HG03108 (cell line): Measurements from ENCODE around the gene RNF34.
"Not testable (repeated sequence)": the region's sequence is repeated elsewhere in the genome, so short reads cannot be mapped to it uniquely, and the experiment has no call there.

ENCODE experiments used
- ATAC-seq: cut with Tn5 transposase; IDR thresholded peaks from one replicate; pipeline ENCODE4 v1.9.1; 2021; ENCODE audit warnings: moderate library complexity; ENCODE audit not compliant: unreplicated experiment

Gene RNF34, protein sequence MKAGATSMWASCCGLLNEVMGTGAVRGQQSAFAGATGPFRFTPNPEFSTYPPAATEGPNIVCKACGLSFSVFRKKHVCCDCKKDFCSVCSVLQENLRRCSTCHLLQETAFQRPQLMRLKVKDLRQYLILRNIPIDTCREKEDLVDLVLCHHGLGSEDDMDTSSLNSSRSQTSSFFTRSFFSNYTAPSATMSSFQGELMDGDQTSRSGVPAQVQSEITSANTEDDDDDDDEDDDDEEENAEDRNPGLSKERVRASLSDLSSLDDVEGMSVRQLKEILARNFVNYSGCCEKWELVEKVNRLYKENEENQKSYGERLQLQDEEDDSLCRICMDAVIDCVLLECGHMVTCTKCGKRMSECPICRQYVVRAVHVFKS

DNA sequence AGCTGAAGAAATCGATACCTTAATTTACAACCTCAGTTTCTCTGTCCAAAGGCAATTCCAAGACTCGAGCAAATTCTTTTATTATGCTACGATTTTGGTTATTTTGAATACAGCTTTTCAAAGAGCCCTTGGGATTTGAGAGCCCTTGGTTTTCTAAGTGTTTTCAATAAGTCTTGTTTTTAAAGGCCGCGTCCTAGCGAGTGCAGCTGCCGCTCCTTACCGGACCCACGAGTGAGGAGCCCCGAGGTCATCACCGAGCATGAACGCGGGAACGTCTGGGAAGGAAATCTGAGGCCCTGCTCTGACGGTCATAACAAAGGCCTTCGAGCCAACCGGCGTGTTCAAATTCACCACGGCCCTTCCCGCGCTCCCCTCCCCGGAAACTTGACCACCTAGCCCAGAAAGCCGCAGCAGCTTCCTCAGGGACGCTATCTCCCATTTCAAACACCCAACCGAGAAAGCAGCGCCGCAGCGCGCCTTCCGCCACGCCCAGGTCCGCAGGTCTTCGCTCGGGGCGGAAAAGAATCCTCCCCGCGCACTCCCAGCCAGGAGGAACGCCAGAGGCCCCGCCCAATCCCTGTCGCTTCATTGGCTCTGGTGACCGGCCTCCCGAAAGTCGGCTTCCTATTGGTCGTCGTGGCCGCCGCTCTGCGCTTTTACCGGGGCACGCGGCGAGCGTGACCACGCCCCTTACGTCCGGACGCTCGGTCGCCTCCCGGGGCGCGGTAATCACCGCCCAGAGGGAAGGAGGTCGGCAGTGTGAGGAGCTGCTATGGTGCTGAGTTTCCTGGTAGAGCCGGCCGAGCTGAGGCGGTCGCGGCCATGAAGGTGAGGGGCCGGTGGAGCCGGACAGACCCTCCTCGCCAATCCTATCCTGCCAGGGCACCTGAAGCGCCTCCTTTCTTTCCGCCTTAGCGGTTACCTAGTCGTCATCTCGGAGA lies at the start of gene RNF34:
RNF34 (plus strand) TSS at position 728 of the 941 bp plus-strand sequence; CDS start at position 823, 95 bp downstream.
- peak; percentile 94 for ATAC-seq

DNA sequence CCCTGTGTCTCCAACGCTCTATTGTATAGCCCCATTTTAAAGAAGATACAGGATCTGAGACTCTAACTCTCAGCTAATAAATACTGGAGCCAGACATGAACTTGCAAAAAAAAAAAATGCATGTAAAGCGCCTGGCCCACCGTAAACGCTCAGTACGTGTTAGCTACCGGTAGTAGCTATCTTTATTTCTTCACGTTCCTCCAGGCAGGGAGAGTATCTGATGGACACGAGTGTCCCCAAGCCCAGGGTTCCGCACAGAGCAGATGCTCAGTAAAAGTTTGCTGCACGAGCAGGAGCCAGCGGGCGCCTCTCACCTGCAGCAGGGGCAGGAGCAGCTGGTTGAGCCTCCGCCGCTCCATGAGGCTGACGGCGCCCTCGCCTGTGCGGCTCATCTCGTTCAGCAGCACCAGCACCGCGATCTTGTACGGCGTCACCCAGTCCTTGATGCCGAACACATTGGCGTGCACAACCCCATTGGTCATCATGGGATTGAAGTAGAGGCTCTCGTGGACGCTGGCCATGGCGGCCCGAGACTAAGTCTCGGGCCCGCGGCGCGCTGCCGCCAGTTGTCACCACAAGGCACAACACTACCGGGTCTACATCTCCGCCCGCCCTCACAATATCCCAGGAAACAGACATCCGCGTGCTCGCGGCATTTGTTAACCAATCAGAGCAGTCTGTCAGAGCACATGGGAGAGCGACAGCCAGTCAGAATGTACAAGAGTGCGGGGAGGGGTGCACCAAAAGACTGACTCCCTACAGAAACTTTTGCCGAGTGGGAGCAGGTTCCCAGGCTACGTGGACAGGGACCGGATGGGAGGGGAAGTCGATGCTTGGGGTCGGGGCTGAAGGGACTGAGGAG lies 47.9 kb upstream of the RNF34 start, which contains the start of gene ANAPC5:
ANAPC5 (minus strand) TSS at position 592 of the 862 bp plus-strand sequence; CDS start at position 521, 71 bp downstream.
- peak; percentile 99 for ATAC-seq

DNA sequence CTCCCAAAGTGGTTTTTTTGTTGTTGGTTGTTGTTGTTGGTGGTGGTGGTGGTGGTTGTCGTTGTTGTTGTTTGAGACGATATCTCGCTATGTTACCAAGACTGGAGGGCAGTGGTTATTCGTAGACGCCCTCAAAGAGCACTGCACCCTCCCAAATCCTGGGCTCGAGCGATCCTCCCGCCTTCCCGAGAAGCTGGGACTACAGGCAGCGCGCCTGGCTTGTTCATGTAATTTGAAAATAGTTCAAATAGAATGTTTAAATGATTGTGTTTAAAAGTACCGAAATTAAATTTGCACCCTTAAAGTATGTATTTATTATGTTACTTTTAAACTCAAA lies 47.3 kb upstream of the RNF34 start:
- no peak for ATAC-seq

DNA sequence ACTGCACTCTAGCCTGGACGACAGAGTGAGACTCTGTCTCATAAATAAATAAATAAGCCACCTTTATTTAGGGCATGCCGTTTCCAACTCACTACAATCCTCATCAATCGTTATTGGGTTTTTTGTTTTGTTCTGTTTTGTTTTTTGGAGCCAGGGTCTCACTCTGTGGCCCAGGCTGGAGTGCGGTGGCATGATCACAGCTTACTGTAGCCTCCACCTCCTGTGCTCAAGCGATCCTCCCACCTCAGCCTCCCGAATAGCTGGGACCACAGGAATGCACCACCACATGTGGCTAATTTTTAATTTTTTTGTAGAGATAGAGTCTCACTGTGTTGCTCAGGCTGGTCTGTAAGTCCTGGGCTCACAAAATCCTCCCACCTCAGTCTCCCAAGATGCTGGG lies 44.1 kb upstream of the RNF34 start:
- ATAC-seq: no peak

DNA sequence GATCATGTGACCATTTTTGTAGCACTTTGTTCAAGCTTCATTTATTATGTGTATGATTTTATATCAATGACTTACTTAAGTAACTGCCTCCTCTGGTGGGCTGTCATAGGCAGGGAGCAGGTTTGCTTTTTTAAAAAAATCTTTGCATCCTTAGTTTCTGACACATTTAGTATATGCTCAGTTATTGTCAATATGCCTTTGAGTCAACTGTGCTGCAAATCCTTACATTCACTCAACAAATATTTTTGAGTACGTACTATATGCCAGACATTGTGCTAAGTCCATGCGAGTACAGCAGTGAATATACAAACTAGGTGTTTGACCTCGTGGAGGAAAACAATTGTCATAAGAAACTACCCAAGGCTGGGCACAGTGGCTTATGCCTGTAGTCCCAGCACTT lies 43.3 kb upstream of the RNF34 start:
- ATAC-seq: no peak

DNA sequence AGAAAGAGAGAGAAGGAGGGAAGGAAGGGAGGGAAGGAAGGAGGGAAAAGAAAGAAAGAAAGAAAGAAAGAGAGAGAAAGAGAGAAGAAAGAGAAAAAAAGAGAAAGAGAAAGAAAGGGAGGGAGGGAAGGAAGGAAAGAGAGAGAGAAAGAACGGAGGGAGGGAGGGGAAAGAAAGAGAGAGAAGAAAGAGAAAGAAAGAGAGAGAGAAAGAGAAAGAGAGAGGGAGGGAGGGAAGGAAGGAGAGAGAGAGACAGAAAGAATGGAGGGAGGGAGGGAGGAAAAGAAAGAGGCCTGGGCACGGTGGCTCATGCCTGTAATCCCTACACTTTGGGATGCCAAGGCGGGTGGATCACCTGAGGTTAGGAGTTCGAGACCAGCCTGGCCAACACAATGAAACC lies 42.6 kb upstream of the RNF34 start:
- ATAC-seq: no peak

DNA sequence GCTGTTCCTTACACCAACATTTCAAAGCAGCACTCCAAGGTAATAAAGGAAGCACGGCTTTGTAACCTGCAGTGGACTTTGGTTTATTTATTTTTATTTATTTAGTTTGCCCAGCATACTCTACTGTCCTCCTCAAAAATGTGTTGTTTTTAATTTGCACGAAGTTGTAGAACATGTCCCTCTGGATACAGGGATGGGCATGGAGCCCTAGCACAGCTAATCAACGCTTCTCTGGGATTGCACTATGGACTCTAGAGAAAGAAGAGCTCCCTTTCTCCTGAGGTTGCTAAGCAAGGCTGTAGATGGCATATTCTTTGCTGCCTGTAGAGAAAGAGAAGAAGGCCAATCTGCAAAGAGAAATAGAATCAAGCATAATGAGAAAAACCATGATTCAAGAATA lies 41.8 kb upstream of the RNF34 start:
- ATAC-seq: no peak

DNA sequence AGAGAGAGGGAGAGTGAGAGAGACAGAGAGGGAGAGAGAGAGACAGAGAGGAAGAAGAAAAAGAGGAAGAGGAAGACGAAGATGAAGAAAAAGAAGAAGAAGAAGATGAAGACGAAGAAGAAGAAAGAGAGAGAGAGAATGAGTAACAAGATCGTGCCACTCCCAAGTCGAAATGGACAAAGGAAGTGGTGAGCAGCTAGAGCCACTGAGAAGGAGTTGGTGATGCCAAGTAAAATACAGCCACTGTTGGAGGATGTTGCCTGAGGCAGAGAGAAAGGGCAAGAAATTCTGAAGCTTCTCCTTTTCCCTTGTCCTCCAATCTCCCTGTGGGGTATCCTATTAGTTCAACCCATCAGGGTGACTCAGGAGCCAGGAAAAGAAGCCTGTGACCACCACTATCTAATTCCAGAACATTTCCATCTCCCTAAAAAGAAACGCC lies 35.2 kb upstream of the RNF34 start:
- no peak for ATAC-seq

DNA sequence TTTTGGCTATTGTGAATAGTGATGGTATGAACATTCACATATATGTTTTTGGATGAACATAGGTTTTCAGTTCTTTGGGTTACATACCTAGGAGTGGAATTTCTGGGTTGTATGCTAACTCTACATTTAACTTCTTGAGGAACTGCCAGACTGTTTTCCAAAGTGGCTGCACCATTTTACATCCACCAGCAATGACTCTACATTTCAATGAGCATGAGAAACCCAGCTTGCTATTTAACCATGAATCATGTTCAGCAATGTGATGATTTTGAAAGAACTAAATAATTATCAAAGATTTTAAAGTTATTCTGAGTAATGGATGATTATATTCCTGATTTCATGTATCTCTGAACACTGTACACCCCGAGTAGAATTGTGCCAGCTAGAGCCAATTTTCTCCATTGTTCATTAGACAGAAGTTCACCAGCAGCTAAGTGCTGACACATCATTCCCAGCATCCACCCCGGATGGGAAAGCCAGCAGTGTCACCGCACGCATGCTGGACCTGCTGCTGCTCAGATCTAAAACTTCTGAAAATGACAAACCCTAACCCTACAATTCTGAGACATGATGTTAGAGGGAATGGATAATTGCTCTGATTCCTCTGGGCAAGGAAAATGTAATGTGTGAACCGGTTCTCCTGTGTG lies 34.4 kb upstream of the RNF34 start:
- ATAC-seq: no peak

DNA sequence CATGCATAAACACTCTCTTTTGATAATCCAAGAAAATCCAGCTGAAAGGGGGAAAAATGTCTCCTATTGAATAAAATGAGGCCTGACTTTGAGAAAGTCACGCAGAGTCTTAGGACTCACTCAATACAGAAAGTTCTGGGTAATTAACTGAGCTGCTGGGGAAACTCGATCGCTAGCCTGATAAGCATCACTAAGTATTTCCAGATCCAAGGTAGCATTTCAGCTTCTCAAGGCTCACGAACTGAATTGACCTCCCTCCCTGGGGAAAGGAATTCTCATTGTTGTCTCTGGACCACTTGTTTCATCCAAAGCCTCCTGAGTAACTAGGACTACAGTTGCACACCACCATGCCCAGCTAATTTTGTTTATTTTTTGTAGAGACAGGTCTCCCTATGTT lies 33.9 kb upstream of the RNF34 start:
- no peak for ATAC-seq

DNA sequence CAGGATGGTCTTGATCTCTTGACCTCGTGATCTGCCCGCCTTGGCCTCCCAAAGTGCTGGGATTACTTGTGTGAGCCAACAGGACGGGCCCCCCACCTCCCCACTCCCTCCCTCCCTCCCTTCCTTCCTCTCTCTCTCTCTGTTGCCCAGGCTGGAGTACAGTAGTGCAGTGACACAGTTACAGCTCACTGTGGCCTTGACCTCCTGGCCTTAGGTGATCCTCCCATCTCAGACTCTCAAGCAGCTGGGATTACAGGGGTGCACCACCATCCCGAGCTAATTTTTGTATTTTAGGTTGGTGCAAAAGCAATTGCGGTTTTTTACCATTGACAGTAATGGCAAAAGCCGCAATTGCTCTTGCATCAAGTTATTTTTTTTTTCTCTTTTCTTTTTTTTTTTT lies 28.5 kb upstream of the RNF34 start:
- no peak for ATAC-seq

DNA sequence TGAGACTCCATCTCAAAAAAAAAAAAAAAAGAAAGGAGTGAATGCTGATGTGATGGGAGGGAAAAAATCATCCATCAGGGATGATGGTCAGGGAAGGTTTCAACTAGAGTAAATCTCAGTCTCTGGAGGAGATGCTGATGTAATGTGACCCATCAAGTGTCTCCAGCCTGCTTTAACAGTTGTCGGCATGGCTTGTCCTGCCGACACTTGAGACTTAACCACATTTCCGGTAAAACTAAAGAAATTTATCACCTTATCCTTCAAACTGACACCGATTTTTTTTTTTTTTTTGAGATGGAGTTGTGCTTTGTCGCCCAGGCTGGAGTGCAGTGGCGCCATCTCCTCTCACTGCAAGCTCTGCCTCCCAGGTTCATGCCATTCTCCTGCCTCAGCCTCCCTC lies 26.2 kb upstream of the RNF34 start:
- ATAC-seq: no peak

DNA sequence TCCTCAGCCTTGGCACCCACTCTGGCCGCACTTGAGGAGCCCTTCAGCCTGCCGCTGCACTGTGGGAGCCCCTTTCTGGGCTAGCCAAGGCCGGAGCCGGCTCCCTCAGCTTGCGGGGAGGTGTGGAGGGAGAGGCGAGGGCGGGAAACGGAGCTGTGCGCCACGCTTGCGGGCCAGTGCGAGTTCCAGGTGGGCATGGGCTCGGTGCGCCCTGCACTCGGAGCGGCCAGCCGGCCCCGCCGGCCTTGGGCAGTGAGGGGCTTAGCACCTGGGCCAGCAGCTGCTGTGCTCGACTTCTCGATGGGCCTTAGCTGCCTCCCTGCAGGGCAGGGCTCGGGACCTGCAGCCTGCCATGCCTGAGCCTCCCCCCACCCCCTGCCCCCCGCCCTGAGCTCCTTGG lies 25.6 kb upstream of the RNF34 start:
- ATAC-seq: not testable (repeated sequence)

DNA sequence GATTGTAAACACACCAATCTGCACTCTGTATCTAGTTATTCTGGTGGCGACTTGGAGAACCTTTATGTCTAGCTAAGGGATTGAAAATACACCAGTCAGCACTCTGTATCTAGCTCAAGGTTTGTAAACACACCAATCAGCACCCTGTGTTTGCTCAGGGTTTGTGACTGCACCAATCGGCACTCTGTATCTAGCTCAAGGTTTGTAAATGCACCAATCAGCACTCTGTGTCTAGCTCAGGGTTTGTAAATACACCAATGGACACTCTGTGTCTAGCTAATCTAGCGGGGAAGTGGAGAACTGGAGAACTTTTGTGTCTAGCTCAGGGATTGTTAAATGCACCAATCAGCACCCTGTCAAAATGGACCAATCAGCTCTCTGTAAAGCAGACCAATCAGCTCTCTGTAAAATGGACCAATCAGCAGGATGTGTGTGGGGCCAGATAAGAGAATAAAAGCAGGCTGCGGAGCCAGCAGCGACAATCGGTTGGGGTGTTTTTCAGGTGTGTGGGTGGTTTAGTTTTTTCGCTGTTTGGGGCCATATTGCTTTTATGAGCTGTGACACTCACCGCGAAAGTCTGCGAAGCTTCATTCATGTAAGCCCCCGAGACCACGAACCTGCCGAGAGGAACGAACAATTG lies 24.9 kb upstream of the RNF34 start:
- ATAC-seq: not testable (repeated sequence)

DNA sequence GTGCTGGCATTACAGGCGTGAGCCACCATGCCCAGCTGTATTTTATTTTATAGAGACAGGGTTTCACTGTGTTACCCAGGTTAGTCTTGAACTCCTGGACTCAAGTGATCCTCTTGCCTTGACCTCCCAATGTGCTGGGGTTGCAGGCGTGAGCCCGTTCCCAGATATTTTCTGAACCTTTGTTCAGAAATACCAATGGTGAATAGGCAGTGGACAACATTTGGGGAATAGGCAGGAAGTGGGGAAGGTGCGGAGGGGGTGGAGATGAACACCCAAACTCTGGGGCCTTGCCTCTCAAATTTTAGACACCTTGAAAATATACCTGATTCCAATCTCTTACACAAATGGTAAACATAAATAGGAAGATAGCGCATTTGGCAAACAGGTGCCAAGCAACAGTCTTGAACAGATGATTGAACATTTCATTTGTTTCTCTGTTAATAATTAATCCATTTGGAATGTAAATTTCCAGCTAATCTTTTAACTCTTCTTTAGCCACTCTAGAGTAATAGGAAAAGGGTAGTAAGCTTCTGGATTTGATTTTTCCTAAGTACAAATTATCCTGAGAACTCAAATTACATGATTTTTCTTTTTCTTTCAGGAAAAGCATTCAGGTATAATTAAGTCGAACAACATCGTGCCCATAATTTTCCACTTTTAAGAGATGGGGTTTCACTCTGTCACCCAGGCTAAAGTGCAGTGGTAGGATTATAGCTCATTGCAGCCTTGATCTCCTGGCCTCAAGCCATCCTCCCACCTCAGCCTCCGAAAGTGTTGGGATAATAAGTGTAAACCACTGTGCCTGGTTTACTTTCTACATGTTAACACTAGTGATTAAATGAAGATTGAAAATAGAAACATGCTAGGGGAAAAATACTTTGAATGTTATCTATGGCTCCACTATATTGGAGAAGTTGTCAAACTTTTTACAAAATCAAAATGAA lies 22.9 kb upstream of the RNF34 start:
- no peak for ATAC-seq

DNA sequence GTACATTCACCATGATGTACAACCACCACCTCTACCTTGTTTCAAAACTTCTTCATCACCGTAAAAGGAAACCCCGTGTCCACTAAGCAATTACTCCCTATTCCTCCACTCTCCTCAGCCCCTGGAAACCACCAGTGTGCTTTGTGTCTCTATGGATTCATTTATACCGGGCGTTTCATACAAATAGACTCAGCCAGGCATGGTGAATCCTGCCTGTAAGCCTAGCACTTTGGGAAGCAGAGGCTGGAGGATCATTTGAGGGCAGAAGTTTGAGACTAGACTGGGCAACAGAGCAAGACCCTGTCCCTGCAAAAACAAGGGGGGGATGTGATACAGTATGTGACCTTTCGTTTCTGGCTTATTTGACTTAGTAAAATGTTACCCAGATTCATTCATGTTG lies 21.2 kb upstream of the RNF34 start:
- ATAC-seq: no peak

DNA sequence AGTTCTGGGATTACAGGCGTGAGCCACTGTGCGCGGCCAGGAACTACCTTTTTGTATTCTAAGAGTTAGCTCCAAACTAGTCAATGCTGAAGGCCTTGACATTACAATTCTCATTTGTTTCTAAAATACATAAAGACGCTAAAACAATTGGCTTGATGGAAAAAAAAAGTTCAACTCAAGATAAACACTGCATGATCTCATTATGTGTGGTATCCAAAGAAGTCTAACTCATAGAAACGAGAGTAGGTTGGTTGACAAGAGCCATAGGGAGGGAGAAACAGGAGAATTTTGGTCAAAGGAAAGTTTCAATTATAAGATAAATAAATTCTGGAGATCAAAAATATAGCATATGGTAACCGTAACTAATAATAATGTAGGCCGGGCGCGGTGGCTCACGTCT lies 20.0 kb upstream of the RNF34 start:
- no peak for ATAC-seq

DNA sequence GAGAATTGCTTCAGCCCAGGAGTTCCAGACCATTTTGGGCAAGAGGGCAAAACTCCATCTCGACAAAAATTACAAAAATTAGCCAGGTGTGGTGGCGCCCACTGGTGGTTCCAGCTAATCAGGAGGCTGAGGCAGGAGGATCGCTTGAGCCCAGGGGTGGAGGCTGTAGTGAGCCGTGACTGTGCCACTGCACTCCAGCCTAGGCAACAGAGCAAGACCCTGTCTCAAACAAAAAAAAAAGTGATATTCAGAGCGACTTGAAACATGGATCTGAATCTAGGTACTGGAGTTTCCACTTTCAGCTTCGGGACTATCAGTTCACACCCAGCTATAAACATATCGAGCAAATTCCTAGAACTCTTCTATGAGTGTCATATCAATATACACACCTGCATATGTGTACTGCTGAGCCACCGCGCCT lies 16.3 kb upstream of the RNF34 start:
- no peak for ATAC-seq

DNA sequence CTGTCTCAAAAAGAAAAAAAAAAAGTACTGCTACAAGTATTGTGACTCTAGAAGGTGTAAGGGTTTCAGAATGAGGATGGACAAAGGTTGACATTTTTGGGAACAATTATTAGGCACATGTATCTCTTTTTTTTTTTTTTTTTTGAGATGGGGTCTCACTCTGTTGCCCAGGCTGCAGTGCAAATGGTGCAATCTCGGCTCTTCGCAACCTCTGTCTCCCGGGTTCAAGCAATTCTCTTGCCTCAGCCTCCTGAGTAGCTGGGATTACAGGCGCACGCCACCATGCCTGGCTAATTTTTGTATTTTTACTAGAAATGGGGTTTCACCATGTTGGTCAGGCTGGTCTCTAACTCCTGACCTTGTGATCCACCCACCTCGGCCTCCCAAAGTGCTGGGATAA lies 15.0 kb upstream of the RNF34 start:
- ATAC-seq: not testable (repeated sequence)
